GM18498 (cell line): ENCODE data around the gene DIPK2A.

Source experiments
- ATAC-seq: cut with Tn5 transposase; IDR thresholded peaks from one replicate; pipeline ENCODE4 v1.9.1; 2021; ENCODE audit warnings: mild to moderate bottlenecking, moderate library complexity; ENCODE audit not compliant: unreplicated experiment

DIPK2A gene, protein sequence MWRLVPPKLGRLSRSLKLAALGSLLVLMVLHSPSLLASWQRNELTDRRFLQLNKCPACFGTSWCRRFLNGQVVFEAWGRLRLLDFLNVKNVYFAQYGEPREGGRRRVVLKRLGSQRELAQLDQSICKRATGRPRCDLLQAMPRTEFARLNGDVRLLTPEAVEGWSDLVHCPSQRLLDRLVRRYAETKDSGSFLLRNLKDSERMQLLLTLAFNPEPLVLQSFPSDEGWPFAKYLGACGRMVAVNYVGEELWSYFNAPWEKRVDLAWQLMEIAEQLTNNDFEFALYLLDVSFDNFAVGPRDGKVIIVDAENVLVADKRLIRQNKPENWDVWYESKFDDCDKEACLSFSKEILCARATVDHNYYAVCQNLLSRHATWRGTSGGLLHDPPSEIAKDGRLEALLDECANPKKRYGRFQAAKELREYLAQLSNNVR

DNA sequence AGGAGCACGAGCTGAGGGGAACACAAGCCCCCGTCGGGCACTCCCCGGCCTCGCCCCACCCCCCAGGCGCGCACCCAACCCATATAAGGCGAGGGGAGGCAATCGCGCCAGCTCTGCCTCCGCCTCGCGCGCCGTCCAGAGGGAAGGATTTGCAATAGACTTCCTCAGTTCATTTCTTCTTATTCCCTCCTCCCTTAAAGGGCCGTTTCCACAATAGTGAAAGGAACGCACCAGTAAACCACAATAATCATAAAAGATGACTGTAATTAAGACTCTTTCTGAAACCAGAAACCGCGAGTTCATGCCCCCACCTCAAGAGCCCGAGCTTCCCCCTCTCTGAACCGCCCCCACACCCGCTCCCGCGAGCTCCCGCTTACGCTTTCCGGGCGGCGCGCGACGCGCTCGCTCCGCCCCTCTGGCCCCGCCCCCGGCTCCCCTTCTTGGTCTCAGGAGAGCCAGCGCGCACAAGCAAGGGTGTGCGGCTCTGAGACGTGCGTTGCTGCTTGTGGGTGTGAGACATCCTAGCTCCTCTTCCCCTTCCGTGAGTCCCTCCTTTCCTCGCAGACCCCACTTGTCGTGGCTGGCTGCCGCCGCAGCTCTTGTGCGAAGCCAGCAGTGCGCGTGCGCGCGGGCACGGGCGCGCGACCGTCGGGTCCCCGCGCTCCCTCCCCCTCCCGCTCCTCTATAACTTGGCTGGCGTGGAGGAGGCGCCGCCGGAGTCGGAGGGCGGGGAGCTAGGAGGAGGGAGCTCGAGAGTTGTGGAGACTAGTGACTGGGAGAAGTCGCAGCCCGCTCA is at the start of gene DIPK2A:
Gene DIPK2A (plus strand): TSS at position 465 of the 796 bp plus-strand sequence. CDS start 510 bp downstream, outside the sequence.
- ATAC-seq = peak; percentile 64

DNA sequence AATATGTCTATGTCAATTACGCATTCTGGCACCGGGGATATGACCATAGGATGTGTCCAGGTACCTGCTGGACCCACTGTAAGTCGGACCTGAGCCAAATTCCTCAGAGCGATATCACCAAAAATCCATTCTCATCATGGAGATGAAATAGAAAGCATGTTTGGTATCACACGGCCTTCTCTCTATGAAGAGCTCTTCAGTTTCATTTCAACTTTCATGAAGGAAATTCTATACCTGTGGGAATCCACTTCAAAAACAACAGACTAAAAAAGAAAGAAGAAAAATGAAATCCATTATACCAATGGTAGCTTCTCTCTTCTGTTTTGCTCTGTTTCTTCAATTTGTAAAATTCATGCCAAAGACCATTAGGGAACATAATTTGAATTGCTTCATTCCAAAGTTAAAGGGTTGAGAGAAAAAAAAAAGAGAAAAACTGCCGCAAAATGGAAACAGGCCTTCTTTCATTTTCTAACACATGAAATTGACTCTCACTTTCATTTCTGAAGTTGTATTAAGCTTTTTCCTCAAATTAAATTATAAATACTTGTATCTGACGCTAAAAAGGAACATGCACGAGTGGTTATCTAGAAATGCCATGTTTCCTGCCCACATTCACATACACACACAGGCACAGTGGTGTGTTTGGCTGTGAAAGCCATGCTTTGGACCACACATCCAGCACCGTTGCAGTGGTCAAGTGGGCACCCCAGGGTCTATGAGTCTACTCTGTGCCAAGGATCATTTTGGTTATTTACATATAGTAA is 46.9 kb upstream of the DIPK2A start:
- peak; percentile 73 for ATAC-seq

DNA sequence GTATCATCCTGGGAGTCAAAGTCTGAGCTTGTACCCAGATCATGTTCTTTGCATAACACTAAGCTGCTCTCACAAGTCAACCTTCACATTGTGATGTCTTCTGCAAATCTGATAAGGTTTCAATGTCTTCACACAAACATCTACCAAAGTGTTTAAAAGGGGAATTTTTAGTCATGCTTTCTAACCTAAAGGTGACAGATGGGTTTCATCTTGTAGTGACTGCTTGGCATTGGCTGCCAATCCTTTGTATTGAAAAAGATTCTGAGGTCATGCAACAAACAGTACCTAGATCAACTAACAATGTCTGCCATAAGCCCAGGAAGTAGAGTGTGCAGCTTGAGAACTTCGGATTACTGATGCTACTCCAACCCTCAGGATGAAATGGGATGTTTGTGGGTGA is 43.6 kb upstream of the DIPK2A start:
- no peak for ATAC-seq

DNA sequence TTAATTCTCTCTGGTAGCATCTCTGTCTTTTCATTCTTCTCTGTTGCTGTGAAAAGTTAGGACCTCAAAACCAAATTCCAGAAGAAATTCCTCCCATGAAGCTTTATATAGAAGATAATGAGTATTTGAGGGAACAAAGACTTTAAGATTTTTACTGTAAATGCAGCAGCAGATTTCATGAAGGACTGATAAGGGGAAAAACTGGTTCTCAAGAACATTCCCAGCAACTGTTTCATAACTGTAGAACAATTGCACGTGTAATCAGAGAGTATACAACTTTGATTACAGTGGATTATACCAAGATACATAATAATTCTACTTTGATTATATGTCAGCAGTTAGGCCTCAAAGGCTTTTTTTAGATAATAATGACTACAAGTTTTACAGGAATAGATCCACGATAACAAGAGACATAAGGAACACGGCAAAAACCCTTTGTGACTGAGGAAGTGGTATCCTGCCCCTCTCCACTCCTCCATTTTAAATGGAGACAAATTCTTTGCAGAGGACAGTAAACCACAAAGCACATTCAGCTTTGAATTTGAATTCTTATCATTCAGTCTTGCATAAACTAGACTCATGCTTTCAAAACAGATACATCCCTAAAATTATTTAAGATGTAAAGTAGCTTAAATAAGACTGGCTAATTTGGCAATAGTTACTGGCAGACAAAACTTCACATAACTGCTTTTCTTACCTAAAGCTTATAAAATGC is 42.9 kb upstream of the DIPK2A start:
- ATAC-seq = no peak

DNA sequence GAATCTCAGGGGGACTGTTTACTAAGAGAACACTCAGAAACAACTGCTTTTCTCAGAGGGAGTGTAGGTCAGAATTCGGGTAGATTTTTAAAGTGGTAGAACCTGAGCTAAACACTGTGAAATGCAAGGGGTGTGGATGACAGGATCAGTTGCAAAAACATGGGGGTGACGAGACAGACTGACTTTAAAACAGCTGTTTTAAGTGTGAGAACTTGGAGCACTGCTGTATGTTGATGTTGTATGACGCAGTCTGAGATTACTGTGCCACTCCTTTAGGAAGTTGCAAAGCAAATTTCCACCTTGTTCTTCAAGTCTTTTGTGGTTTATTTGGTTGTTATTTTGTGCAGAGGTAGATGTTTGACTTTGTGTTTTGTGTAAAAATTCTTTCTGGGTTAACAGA is 36.8 kb upstream of the DIPK2A start:
- ATAC-seq = no peak

DNA sequence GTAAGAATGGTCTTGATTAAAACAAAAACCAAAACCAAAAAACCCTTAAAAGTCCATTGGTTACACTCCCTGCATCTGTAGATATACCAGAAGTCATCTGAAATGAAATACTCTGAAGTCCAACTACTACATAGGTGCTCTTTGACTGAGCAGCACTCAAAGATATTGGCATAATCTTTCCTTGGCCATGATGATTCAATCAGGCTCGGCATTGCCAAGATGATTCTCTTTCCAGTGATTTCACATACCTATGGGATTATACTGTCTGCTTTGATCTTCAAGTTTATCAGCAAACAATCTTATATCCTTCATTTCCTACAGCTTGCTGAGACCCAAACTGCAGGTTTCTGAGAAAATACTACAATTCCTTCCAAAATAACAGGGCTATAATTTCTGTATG is 35.9 kb upstream of the DIPK2A start:
- no peak for ATAC-seq

DNA sequence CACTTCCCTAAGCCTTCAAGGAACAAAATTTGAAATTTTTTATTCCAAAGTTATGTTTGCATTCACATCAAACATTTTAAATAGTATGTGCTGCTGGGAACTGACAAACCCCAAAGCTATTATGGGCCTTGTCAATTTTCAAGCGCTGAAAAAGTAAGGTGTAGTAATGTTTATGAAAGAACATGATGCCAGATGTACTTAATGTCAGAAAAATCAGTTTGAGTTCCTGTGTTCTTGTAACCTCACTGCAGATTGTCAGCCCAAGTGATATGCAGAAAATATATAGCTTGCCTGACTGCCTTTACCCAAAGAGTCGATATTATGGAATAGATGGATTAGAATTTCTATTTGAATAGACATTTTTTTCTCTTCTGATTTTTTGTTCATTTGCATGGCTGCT is 20.8 kb upstream of the DIPK2A start:
- ATAC-seq = no peak

DNA sequence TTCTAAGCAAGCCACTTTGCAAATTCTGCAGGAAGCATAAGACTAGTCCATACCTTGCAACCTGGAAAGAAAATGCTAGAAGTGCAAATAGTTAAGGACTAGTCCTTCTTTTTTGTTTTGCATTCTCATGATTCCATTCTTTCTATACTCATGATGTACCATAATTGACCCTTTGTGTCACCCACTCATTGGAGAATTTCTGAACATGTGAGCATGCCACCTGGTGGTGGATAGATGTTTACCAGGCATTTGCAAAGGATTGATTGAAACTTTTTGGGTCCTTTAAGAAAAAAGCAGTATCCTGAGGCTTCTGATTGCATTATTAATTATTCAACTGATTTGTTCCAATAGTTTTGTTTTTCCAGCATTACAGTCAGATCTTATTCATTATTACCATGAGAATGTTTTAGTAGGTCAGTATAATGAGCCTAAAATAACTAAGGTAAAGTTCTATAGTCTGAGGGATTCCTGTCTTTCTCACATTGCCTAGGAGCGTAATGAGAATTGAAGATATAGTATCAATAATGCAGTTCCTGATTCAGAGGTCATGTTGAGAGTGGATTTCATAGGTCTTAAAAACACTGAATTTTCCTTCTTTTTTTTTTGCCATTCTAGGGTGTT is 20.2 kb upstream of the DIPK2A start:
- ATAC-seq = peak; percentile 71

DNA sequence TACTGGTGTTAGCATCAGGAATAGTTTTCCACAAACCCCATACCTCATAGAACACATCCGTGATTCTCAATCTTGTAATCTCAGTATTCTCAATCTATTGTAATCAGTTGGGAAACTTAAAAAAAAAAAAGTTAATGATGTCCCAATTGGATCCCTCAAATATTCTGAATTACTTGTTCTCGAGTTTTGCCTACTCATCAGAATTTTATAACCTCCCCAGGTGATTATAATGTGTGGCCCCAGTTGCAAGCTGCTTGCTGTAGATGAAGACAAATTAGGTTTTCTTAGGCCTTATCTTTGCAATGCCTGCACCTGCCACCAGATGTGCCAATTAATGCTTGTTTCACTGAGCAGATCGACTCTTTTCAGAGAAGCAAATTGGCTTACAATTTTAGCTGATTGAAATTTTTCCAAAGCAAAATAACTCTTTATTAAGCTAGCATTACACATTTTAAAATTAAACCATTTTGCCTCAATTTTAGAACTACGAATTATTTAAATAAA is 19.0 kb upstream of the DIPK2A start:
- no peak for ATAC-seq

DNA sequence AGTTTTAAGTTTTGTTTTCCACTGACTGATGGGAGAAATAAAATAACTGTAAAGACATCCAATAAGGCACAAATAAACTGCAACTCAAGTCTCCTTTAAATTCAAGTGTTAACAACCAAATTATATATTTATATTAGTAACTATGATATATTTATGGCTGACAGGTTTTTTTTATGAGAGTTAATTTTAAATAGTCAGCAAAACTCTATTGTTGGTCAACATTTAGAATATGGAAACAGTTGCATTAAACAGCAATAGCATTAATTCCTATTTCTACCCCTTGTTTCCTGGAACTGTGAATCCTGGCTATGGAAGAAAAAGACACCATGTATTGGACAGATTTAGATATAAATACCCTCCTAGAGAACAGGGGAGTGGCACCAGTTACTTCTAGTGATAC is 16.5 kb upstream of the DIPK2A start:
- no peak for ATAC-seq

DNA sequence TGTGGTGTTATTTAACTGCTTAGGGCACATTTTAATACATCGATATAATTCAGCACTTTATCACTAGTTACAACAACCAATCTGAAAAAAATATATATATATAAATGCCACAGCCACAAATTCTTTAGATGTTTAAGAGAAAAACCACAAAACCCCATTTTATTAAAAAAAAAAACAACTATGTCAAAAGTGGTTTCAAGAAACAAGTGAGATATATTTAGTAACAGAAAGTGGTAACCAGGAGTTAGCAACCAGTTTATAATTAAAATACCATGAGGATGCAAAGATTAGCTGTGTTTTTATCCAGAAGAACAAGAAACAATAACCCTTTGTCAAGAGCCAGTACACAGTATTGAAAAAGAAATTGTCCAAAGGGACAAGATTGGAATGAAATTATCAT is 14.8 kb upstream of the DIPK2A start:
- no peak for ATAC-seq

DNA sequence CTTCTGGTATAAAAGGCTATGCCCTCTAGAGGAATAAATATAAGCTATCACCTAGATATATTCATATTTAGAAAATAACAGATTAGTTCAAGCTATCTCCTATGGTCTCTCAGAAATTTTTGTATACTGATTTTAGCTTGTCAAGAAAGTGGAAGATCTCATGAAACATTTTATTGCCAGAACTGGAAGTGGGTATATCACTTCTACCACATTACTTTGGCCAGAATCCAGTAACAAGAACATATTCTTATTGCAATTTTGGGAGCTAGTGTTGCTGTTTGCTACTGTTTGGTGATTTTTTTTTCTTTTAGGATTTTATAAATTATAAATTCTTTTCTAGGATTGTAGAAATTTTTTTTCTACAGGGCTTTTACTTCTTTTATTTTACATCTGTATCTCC is 14.2 kb upstream of the DIPK2A start:
- no peak for ATAC-seq

DNA sequence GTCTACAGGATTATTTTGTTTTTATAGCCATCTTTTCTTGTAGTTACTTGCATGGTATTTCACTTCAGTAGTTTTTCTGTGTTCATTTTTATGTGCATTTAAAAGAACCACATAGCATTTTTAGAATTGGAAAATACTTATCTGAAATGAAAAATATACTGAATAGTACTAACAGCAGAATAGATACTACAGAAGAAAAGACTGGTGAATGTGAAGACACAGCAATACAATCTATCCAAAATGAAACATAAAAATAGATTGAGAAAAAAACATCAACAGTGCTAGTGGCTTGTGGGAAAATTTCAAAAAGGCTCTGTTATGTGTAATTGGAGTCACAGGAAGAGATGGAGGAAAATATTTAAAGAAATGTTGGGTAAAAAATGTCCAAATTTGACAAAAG is 12.7 kb upstream of the DIPK2A start:
- ATAC-seq = no peak

DNA sequence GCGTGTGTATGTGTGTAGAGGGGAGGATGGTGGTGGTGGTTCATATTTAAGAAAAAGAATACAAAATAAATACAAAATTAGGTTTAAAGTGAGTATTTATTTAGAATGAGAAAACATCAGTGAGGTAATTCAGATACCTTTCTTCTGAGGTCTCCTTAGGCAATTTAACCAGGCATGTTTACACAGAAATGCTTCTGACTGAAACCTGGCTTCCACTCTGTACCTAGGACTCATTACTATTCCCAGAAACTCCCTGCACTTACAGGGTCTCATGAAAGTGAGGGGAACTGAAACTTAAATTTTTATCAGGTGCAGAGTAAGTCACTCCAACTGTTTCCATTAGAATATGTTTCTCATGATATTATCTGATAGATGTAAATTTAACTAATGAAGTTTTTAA is 10.3 kb upstream of the DIPK2A start:
- no peak for ATAC-seq

DNA sequence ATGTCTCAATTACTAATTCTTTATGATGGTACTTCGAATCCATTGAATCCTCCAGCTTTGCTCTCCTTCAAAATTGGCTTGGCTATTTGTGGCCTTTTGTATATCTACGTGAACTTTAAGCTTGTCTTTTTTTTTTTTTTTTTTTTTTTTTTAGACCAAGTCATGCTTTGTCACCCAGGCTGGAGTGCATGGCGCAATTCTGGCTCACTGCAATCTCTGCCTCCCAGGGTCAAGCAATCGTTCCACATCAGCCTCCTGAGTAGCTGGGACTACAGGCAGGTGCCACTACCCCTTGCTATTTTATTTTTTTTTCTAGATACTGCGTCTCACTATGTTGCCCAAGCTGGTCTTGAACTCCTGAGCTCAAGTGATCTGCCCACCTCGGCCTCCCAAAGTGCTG is 7.7 kb upstream of the DIPK2A start:
- ATAC-seq = no peak

DNA sequence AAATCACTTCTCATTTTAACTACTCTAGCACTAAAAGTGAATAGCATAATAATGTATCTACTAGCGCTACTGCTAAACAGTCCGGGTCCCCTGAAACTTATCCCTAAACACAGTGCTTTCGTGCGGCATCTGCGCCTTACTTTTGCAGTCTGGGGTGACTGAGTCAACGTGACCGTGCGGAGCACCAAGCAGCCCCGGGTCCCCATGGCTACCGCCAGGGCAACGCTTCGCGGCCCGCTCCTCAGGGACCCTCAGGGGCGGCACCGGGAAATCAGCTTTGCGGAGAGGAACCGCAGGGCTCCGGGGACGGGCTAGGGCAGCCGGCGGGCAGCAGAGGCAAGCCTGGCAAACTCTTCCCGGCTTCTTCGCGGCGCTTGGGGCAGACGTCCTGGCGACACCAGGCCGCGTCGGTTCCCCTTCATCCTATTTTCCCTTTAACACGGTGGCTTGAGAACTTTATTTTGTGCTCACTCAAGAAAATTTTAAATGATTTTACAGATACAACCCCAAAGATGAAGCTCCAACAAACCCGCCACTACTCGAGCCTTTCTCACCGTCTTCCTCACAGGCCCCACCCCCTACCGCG is 757 bp upstream of the DIPK2A start:
- ATAC-seq = peak; percentile 18

DNA sequence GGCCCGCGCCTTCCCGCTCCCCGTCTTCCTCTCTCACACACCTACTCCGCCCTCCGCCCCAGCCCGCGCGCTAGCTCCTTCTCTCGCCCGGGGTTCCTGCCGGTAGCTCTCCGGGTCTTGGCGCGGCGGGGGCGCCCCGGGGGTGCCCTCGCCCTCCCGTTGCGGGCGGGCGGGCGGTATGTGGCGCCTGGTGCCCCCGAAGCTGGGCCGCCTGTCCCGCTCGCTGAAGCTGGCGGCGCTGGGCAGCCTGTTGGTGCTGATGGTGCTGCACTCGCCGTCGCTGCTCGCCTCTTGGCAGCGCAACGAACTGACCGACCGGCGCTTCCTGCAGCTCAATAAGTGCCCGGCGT is 507 bp downstream of the DIPK2A start:
- no peak for ATAC-seq

DNA sequence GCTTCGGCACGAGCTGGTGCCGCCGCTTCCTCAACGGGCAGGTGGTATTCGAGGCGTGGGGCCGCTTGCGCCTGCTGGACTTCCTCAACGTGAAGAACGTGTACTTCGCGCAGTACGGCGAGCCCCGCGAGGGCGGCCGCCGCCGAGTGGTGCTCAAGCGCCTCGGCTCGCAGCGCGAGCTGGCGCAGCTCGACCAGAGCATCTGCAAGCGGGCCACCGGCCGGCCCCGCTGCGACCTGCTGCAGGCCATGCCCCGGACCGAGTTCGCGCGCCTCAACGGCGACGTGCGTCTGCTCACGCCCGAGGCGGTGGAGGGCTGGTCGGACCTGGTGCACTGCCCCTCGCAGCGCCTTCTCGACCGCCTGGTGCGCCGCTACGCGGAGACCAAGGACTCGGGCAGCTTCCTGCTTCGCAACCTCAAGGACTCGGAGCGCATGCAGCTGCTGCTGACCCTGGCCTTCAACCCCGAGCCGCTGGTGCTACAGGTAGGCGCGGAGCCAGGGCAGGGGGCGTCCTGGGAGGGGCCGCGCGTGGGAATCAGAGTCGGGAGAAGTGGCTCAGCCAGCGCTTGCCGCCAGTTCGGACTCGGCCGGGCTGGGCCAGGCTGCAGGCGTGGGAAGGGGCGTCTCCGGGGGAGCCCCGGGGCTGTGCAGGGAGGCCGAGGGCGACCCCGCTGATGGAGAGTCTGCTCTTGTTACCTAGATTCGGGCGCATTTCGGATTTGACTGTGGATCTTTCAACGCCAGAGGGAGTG is 1.1 kb downstream of the DIPK2A start:
- peak; percentile 37 for ATAC-seq
